A673 (cell line): Measurements from ENCODE around the gene NOS1AP. TPM values are rescaled to one million over a fixed set of nuclear protein-coding genes. Genes with fewer than 3 reads are reported as not detected.

Experiments
- BruUV-seq: library from RNA; stranded (reverse); fragments of 400-500 nt; replicated peaks from 2 replicates; lab custom pipeline; 2021; lab: Mats Ljungman, UMichigan
- CTCF ChIA-PET: fragments of 300-600 bp; sonication (Branson Sonifier 250); formaldehyde crosslinking; loops from one replicate; lab custom pipeline; 2022; ENCODE audit warnings: antibody characterized with exemption; lab: Charles Lee
- POLR2A ChIA-PET: fragments of 300-600 bp; sonication (Branson Sonifier 250); formaldehyde crosslinking; loops from one replicate; lab custom pipeline; 2022; ENCODE audit warnings: antibody characterized with exemption; ENCODE audit not compliant: low non-redundant PET; lab: Charles Lee
- DNase-seq: peaks from one replicate; pipeline ENCODE4 v3.0.0-alpha.2; 2015; ENCODE audit warnings: low spot score
- H3K27ac ChIP-seq: fragments of 200-600 bp; sonication (generic); 2 replicates; pipeline ENCODE4 v1.5.1; 2016; ENCODE audit warnings: mixed run types, low read depth, mild to moderate bottlenecking, mixed read lengths, antibody characterized with exemption, low read length; ENCODE audit not compliant: poor library complexity, severe bottlenecking
- H3K27me3 ChIP-seq: fragments of 200-600 bp; sonication (generic); replicated peaks from 2 replicates; pipeline ENCODE4 v1.6.1; 2017; ENCODE audit warnings: mixed run types, low read depth, mild to moderate bottlenecking, mixed read lengths, antibody characterized with exemption, low read length; ENCODE audit not compliant: insufficient read depth, poor library complexity
- H3K36me3 ChIP-seq: fragments of 200-600 bp; sonication (generic); 2 replicates; pipeline ENCODE4 v1.6.1; 2016; ENCODE audit warnings: mixed run types, mild to moderate bottlenecking, mixed read lengths, antibody characterized with exemption, low read length; ENCODE audit not compliant: insufficient read depth, poor library complexity, severe bottlenecking
- H3K4me1 ChIP-seq: fragments of 200-600 bp; sonication (generic); 2 replicates; pipeline ENCODE4 v1.6.1; 2017; ENCODE audit warnings: mixed run types, mild to moderate bottlenecking, mixed read lengths, antibody characterized with exemption, low read length; ENCODE audit not compliant: insufficient read depth, poor library complexity, severe bottlenecking
- H3K4me3 ChIP-seq: fragments of 200-600 bp; sonication (generic); 2 replicates; pipeline ENCODE4 v1.5.1; 2016; ENCODE audit warnings: low read depth, mixed run types, mild to moderate bottlenecking, mixed read lengths, low read length; ENCODE audit not compliant: poor library complexity, severe bottlenecking
- H3K9me3 ChIP-seq: fragments of 200-600 bp; sonication (generic); 2 replicates; pipeline ENCODE4 v1.6.1; 2016; ENCODE audit warnings: mixed run types, low read depth, mild to moderate bottlenecking, mixed read lengths, antibody characterized with exemption, low read length; ENCODE audit not compliant: poor library complexity, severe bottlenecking
- CTCF ChIP-seq: fragments of 300-800, 200-600 bp; sonication (generic); conservative IDR thresholded peaks from 2 replicates; pipeline ENCODE4 v1.5.1; 2017; ENCODE audit warnings: low read depth, mild to moderate bottlenecking, antibody characterized with exemption, low read length, moderate library complexity, mixed read lengths
- EZH2 ChIP-seq: fragments of 200-600 bp; sonication (generic); IDR thresholded peaks from 2 replicates; pipeline ENCODE4 v1.6.1; 2017; ENCODE audit warnings: borderline replicate concordance, low read depth, mild to moderate bottlenecking, mixed read lengths, antibody characterized with exemption, low read length; ENCODE audit not compliant: poor library complexity, severe bottlenecking
- intact Hi-C: fragments of 100-400 bp; cut with micrococcal nuclease; formaldehyde crosslinking; loops from one replicate; pipeline ENCODE4 v1.10.0; 2022; ENCODE audit not compliant: unreplicated experiment
- total RNA-seq: library from RNA; stranded (reverse); gene quantifications from 2 replicates; pipeline ENCODE4 v1.2.3, GENCODE V29; 2021

The NOS1AP gene
- total RNA-seq, 1 experiment from 2014 or later = 28.0 TPM

DNA sequence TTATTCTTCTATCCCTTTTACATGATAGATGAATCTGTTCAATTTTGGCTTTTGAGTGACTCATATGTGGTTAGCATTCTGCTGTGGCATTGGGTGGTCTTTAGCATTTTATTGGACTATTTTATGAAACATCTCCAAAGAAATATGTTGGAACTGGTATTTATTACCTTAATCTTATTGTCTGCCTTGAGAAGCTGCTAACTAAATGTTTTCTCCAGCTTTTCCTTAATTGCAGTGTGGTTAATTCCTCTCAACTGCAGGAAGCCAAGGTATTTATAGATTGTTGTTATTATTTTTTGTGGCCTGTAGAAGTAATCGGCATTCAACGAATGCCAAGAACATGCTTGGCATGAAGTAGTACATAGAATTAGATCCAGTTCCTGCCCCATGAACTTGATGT is 64.1 kb downstream of the NOS1AP start:
- Histone ChIP-seq H3K36me3 (no peaks in the 10 kb centered on the region), H3K27me3 (no peaks in the 10 kb centered on the region), H3K27ac (no peak overlapping the region), H3K9me3 (no peaks in the 10 kb centered on the region), H3K4me3 (no peak overlapping the region), H3K4me1 (peaks cover 57% of the 10 kb centered on the region)
- peak; percentile 77 for DNase-seq
- TF ChIP-seq EZH2 = no peak
- no peak for TF ChIP-seq CTCF
- ChIA-PET POLR2A (no interaction called here), CTCF (interaction anchor here (1.2 to 1.4 kb wide), 2 partner anchors 11 to 77 kb away, joined by 3 read pairs; no protein-coding TSS in a partner anchor)
- intact Hi-C loops = no loop called here
- no TSS peak for BruUV-seq

DNA sequence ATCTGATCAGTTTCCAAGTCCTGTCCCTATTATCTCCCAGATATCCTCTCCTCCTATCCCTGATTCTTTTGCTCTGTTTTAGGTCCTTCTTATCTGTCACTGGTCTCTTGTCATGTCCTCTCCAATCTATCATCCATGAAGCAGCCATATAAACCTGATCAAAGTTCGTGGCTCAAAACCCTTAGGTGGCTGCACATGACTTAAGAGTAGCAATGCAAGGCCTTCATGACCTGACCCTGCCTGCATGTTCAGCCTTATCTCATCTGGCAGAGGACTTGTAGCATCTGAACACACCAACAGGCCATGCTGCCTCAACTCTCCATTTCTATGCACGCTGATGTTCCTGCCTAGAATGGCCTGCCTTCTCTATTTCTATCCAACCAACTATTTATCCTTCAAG is 65.2 kb downstream of the NOS1AP start:
- intact Hi-C loops = no loop called here
- POLR2A ChIA-PET = no interaction called here
- BruUV-seq = no TSS peak

GRCh38 chr1:162135271-162135775 is 65.8 kb downstream of the NOS1AP start:
- no peak for DNase-seq
- no peaks in the 10 kb centered on the region for H3K27me3 ChIP-seq
- H3K4me1 ChIP-seq = peaks cover 55% of the 10 kb centered on the region
- CTCF ChIA-PET = no interaction called here
- no peak overlapping the region for H3K4me3 ChIP-seq
- no peaks in the 10 kb centered on the region for H3K36me3 ChIP-seq
- H3K9me3 ChIP-seq = no peaks in the 10 kb centered on the region
- POLR2A ChIA-PET = no interaction called here
- intact Hi-C loops = no loop called here
- no peak for TF ChIP-seq EZH2
- TF ChIP-seq CTCF = no peak
- H3K27ac ChIP-seq = no peak overlapping the region
- BruUV-seq = no TSS peak

More for the DNA sequence above, 65.2 kb downstream of the NOS1AP start:
- Histone ChIP-seq H3K27me3 (no peaks in the 10 kb centered on the region), H3K27ac (no peak overlapping the region), H3K36me3 (no peaks in the 10 kb centered on the region), H3K9me3 (no peaks in the 10 kb centered on the region), H3K4me1 (peaks cover 57% of the 10 kb centered on the region), H3K4me3 (no peak overlapping the region)
- CTCF ChIA-PET = interaction anchor here (1.2 to 1.4 kb wide), 2 partner anchors 10 to 78 kb away, joined by 3 read pairs; no protein-coding TSS in a partner anchor
- DNase-seq = no peak
- TF ChIP-seq EZH2 (no peak), CTCF (no peak)
